OCI-LY7 (cell line): ENCODE measurements around the gene RFPL1.

Experiments used
- CTCF ChIP-seq: fragments of 200-600 bp; sonication (generic); conservative IDR thresholded peaks from 2 replicates; pipeline ENCODE4 v1.5.1; 2014; ENCODE audit warnings: mild to moderate bottlenecking, antibody characterized with exemption, low read length, moderate library complexity, mixed read lengths
- EZH2phosphoT487 ChIP-seq: fragments of 200-600 bp; sonication (generic); IDR thresholded peaks from 2 replicates; pipeline ENCODE4 v1.6.1; 2018; ENCODE audit warnings: low read depth, borderline replicate concordance, mild to moderate bottlenecking, mixed run types, antibody characterized with exemption, low read length, moderate library complexity, mixed read lengths

- TF ChIP-seq CTCF (no peak), EZH2phosphoT487 (no peak)
Observed at GRCh38 chr22:29388759-29389090, 49.7 kb upstream of the RFPL1 start.
